Stimulated activated CD4-positive, alpha-beta T cell treated with anti-CD3 and anti-CD28 coated beads, Interleukin-12 subunit alpha, Interleukin-12 subunit beta, amount 100 ng/mL, for 48 hours (primary cell): Measurements from ENCODE around the gene ARMH4.

Experiments used
- DNase-seq, 3 donors: peaks; one replicate each; pipeline ENCODE4 v3.0.0-alpha.2; 2020; ENCODE audit warnings: low read depth in 2 of 3, low spot score in 1 of 3

The ARMH4 gene

DNA sequence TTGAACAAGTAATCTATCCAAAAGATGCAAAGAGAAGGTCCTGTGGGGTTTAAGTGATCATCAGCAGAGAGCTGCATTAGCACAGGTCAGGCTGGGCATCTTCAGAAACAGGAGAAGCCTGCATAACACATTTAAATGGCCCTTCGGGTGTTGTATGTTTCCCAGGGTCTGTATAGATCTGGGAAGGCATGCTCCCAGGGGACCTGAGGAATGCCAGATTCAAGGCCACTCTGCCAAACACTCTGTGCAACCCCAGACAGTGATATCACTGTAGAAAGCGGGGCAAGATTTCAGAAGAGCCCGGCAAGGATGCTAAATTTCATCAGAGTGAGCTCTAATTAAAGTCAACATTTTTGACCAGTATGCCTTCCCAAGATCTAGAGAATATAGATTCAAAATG, 92.9 kb downstream of the ARMH4 start:
- no peak for DNase-seq

GRCh38 chr14:58055497-58056010, 96.5 kb downstream of the ARMH4 start:
- DNase-seq, result no peak

GRCh38 chr14:58054100-58054499, 97.9 kb downstream of the ARMH4 start:
- DNase-seq, result no peak

GRCh38 chr14:58048219-58048618, 103.8 kb downstream of the ARMH4 start:
- no peak for DNase-seq

DNA sequence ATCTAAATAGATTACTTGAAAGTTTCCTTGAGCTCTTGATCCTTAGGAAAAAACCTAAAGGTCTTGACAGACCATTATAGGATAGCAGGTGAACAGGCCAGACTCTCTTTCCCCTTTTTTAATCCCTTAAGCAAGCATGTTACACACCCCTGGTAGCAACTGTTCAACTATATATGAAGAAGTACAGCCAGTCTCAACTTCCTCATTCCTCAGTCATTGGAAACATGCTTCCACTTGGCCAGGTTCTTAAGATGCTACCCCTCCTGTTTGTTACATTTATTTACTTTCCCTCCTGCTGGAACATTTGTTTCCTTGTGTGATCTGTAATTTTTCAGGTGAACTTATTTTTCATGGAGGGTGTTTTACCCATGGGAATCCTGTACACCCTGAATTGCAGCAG, 124.1 kb downstream of the ARMH4 start:
- DNase-seq, result no peak

DNA sequence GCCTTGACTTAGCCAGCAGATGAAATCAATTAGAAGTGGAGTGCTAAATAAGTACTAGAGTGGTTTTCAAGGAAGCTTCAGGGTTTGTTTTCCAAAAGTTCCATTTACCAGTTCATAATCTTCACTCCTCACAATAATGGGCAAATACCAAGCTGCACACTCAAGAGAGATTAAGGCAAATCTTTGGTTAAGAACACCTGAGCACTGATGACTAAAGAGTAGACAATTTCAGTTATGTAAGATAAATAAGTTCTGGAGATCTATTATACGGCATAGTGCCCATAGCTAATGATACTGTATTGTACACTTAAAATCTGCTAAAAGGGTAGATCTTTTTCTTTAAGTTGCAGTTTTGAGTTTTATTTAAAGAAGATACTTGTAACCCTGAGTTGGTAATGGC, 125.0 kb downstream of the ARMH4 start:
- no peak for DNase-seq

GRCh38 chr14:58026219-58026618, 125.8 kb downstream of the ARMH4 start:
- no peak for DNase-seq

DNA sequence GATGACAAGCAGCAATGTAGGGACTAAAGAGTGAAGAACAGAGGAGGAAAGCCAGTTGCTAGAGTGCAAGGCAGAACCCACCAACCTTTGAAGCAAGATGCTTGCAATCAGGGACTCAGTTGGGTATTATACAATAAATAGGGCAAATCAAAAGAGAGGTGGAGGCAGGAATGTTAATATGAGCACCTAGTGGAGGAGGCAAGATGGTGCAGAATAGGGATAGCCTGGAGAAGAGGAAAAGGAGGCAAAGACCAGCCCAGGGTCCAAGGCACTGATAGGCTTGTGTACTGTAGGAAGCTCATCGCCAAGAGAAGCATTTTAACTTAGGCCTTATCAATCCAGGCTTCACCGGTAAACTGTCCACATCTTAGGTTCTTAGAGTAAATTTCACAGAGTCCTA, 137.2 kb downstream of the ARMH4 start:
- DNase-seq, result no peak

GRCh38 chr14:58002618-58003017, 149.4 kb downstream of the ARMH4 start:
- no peak for DNase-seq

GRCh38 chr14:57999979-58000378, 152.0 kb downstream of the ARMH4 start:
- DNase-seq, result no peak

DNA sequence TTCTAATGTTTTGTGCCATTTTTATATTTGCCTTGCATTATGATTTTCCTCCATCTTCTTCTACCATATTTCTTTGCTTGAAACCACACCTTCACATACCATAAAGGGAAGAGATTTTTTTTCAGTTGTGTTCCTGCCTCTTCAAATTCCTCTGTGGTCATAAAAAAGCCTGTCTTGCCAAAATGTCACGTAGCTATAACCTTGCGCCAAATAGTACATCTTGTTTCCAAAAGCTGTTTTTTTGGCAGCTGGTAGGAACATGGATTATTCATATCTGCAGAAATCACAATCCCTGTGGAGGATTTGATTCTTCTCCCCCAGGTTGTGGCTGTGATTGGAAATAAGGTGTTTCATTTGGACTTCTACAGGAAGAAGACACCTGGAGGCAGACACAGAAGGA, 152.5 kb downstream of the ARMH4 start:
- DNase-seq, result no peak

- no peak for DNase-seq
Observed at GRCh38 chr14:57998766-57999165, 153.2 kb downstream of the ARMH4 start.

GRCh38 chr14:57991353-57991752, 160.7 kb downstream of the ARMH4 start:
- DNase-seq, result no peak

DNA sequence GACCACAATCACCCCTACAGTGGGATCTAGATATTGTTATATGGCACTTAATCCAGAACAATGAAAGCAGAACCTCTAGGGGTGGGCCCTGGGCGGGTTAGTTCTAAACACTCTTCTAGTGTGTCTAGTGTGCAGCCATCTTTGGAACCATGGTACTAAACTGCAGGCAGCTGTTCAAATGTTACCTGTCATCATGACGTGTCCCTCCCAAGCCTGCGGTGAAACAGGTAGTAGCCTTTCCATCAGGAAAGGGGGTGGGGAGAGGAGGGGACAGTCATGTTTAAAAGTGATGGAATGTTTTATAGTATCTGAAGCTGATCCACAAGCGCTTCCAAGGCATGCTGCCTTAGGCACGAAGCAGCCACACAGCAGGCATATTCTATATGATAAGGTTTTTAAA, 163.6 kb downstream of the ARMH4 start:
- DNase-seq, result no peak

- no peak for DNase-seq
Observed at GRCh38 chr14:57987596-57988300, 164.3 kb downstream of the ARMH4 start.

- DNase-seq, result no peak
Observed at GRCh38 chr14:57987051-57987450, 165.0 kb downstream of the ARMH4 start.

DNA sequence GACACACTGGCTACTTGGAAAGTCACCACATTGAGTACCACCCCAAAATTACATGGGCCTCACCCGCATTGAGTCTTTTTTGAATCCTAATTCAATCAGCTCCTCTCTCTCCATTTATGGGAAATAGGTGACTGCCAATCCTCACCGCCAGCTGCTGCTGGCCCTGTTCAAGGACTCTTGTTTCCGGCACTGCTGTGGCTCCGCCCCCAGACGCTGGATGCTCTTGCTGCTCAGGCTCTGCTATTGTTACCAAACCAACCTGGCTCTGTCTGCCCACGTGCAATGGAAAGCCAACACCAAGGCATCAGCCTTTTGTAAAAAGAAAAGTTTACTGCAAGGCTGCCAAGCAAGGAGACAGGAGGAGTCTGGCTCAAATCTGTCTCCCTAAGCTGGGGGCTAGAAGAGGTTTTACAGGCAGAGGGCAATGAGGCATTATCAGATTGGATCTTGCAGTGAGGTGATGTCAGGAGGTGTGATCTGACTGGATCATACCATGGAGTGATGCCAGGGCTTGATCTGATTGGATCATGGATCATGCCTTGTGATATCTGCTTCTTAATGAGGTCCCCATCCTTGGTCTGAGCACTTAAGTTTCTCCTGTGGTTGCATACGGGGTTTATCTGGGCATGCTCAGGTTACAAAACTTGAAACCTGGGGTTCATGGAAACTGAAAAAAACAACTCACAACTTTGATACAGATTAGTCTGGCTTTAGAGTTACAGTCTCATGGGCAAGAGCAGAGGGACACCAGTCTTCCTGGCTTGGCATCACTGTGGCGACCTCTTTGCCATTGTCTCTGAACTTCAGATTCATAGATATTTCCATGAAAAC, 169.0 kb downstream of the ARMH4 start:
- no peak for DNase-seq

DNA sequence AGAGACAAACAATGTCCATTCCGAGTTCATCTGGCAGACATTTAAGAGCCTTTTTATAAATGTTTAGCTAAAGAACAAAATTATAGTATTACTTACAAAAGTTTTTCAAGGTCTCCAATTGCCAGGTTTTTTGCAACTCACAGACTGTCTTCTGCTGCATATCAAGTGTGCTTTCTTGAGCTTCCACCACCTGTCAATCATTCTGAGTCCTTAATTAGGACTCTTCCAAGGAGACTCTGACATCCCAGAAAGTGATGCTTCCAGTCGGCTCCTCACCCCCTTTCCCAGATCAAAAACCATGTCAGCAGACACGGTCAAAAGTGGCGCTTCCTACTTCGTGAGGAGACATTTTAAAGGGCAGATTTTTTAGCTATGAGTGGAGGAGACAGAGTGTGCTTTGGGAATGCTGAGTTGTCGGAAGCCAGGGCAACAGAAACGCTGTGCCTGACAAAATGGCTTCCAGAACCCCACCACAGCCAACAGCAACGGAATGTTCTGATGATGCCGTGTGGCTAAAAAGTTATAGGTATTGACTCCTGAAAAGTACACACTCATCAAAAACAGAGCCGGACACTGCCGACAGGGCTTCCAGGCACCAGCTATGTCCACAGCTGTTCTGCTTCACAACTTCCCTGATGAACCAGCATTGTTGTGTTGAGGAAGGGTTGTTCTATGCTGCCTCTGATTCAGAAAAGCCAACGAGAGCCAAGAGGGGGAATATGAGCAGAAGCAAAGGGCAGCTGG, 170.0 kb downstream of the ARMH4 start:
- no peak for DNase-seq

DNA sequence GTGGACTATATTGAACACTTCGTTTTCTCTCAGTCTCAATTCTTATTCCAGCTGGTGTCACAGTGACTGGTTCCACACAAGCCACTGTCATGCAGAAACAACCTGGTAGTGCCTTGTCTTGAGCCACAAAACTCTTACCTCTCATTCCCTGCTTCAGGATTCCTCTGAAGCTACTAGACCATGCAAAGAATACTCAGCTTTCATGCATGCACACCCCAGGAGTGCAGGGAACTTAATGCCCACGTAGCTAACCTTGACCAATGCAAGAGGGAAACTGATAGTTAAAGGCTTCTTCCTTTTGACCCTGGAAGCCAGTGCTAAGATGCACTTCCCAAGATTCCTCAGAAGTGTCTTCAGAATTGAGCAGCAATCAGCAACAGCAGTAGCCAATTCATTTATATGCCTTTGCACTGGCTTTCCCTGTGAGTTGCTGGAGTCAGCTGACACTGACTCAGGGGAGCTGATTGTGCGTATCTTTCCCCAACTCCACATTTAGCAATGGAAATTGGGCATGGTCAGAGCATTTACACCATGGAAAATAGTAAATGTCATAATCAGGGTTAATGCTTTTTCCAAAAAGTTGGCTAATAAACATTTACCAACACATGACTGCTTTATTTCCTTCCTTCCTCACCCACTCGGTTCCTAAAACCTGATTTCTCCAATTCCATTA, 172.5 kb downstream of the ARMH4 start:
- DNase-seq, result no peak

DNA sequence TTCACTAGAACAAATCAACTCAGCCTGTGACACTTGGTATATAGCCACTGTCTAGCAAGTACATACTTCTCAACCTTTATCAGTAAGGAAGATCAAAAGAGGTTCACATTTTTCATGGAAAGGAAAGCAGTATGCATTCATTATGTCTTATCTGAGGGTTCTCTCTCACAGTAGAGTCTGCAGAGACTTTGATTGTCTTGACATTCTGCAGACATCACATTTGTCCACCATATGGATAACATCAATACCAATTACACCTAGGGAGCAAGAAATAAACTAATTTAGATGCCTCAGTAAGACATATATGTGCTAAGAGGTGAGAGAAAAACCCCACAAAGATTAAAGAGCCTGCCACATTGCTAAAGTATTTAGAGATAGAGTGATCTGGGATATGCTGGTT, 175.3 kb downstream of the ARMH4 start:
- no peak for DNase-seq

- DNase-seq, result no peak
Observed at GRCh38 chr14:57974896-57975295, 177.1 kb downstream of the ARMH4 start.
